Measurements from ENCODE around the gene MOV10. TPM values are rescaled to one million over a fixed set of nuclear protein-coding genes. Genes with fewer than 3 reads are reported as not detected.

The MOV10 gene
- total and polyA plus RNA-seq, 2 donors (not counting 3 experiments of a cell fraction or from before 2014, with no cell fraction given): 97.1 to 113 TPM

GRCh38 chr1:112626887-112627286 is 47.6 kb upstream of the MOV10 start:
- CTCF ChIA-PET: interaction anchor here (0.7 to 1.0 kb wide), 2 partner anchors 9 to 50 kb away, joined by 3 to 4 read pairs; no protein-coding TSS in a partner anchor

More at GRCh38 chr1:112626887-112627286, 47.6 kb upstream of the MOV10 start:
- FAIRE-seq: no peak
- POLR2A ChIA-PET: no interaction called here
- DNase-seq (ENCODE audit: low read depth, low spot score): no peak
- H3K9me1 ChIP-seq (replicated peaks; ENCODE audit: control insufficient read depth, extremely low read depth, insufficient read depth, low read length): no peaks in the 10 kb centered on the region
- peaks cover 0 to 4% of the 10 kb centered on the region in 2 experiments for H3K36me3 ChIP-seq (ENCODE audit: control insufficient read depth in 2 of 2, extremely low read depth in 1 of 2, insufficient read depth in 2 of 2, low read length in 2 of 2)
- no peak overlapping the region for H3K9ac ChIP-seq (replicated peaks; ENCODE audit: extremely low read depth, insufficient read depth, low read length)
- H4K20me1 ChIP-seq (replicated peaks; ENCODE audit: control insufficient read depth, extremely low read depth, insufficient read depth, low read length): peaks cover 18% of the 10 kb centered on the region
- H3K27me3 ChIP-seq (ENCODE audit: control insufficient read depth in 2 of 2, insufficient read depth in 2 of 2, low read length in 2 of 2): no peaks in the 10 kb centered on the region
- H3K27ac ChIP-seq (ENCODE audit: insufficient read depth, low read depth, low read length): no peak overlapping the region
- no peak overlapping the region for H3K4me3 ChIP-seq (replicated peaks in 1 of 3; ENCODE audit: insufficient read depth in 1 of 3, low read depth in 1 of 3, low read length in 3 of 3)
- no TSS peak for BruUV-seq (replicated peaks)
- dilution Hi-C loops (cut with MboI; ENCODE audit: extremely low pct_ligation_motif_present, low sequenced_read_pairs) (no loop called here), intact Hi-C loops (cut with micrococcal nuclease) (no loop called here)
- H3K4me2 ChIP-seq (ENCODE audit: insufficient read depth, low read length): no peak overlapping the region
- TF ChIP-seq FOS (IDR thresholded peaks at IDR 0.05; ENCODE audit: borderline replicate concordance, insufficient read depth, low read length): no peak
- no peak for TF ChIP-seq MYC (IDR thresholded peaks at IDR 0.05; ENCODE audit: low read depth, low read length)
- no peak for TF ChIP-seq JUN (IDR thresholded peaks at IDR 0.05; ENCODE audit: borderline replicate concordance, insufficient read depth, insufficient read length, low read depth)
- no peak for TF ChIP-seq POLR2A (IDR thresholded peaks at IDR 0.05; ENCODE audit: low read depth, low read length)
- TF ChIP-seq EZH2 (IDR thresholded peaks at IDR 0.05; ENCODE audit: borderline replicate concordance, low read depth, low read length, severe bottlenecking): no peak
- no peak for TF ChIP-seq CTCF (IDR thresholded peaks at IDR 0.05; ENCODE audit: extremely low read depth in 1 of 2, insufficient read depth in 1 of 2, low read depth in 1 of 2, low read length in 2 of 2)
- no peak for TF ChIP-seq GATA2 (IDR thresholded peaks at IDR 0.05; ENCODE audit: insufficient read depth, insufficient read length, low read depth, low read length)
- no peak overlapping the region for H2AFZ ChIP-seq (ENCODE audit: low read depth, low read length)
- peaks cover 95% of the 10 kb centered on the region for H3K79me2 ChIP-seq (ENCODE audit: control insufficient read depth, insufficient read depth, low read length)
- peaks cover 7% of the 10 kb centered on the region for H3K4me1 ChIP-seq (ENCODE audit: control insufficient read depth, extremely low read depth, insufficient read depth, low read length)
- no peaks in the 10 kb centered on the region for H3K9me3 ChIP-seq (replicated peaks; ENCODE audit: control insufficient read depth, insufficient read depth, low read length)
